ENCODE results near the gene ADK. TPM values are rescaled to one million over a fixed set of nuclear protein-coding genes. Genes with fewer than 3 reads are reported as not detected.

Gene ADK
- total RNA-seq, 3 donors from 2014 or later: 27.2 to 50.8 (median 40.0) TPM

GRCh38 chr10:74330646-74331045 lies 179.6 kb downstream of the ADK start:
- intact Hi-C loops (cut with DNase I; ENCODE audit: low total_unique reads): no loop called here
- Histone ChIP-seq H3K4me1 (no peaks in the 10 kb centered on the region), H3K4me3 (no peak overlapping the region), H3K27ac (no peak overlapping the region), H3K36me3 (no peaks in the 10 kb centered on the region), H3K27me3 (no peaks in the 10 kb centered on the region), H3K9me3 (peaks cover 0 to 8% of the 10 kb centered on the region in 2 donors)
- no peak for DNase-seq (ENCODE audit: low spot score in 2 of 2)
- TF ChIP-seq POLR2AphosphoS5 (IDR thresholded peaks at IDR 0.05) (no peak), POLR2A (IDR thresholded peaks at IDR 0.05) (no peak), CTCF (IDR thresholded peaks at IDR 0.05) (no peak)

DNA sequence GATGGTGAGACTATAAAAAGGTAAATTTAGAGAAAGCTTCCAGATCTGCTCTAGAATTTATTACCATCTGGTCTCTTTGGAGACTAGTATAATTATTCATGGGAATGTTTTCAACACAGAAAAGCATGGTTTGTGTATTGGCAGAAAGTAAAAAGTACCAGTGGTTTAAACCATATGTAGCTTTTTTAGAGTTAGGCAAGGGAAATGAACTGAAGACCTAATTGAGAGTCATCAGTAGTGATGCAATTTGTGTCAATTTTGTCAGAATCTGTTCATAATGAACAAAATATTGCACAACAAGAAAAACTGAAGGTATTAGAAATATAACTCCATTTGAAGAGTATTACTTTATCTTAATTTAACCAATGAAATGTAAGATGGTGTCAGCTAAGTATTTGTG lies 181.4 kb downstream of the ADK start:
- DNase-seq (ENCODE audit: low spot score in 2 of 2): no peak
- Histone ChIP-seq H3K27ac (no peak overlapping the region), H3K9me3 (peaks cover 0 to 8% of the 10 kb centered on the region in 2 donors), H3K36me3 (no peaks in the 10 kb centered on the region), H3K4me1 (no peaks in the 10 kb centered on the region), H3K4me3 (no peak overlapping the region), H3K27me3 (no peaks in the 10 kb centered on the region)
- intact Hi-C loops (cut with DNase I; ENCODE audit: low total_unique reads): no loop called here
- no peak for TF ChIP-seq POLR2AphosphoS5 (IDR thresholded peaks at IDR 0.05)

GRCh38 chr10:74333174-74333573 lies 182.2 kb downstream of the ADK start:
- intact Hi-C loops (cut with DNase I; ENCODE audit: low total_unique reads): no loop called here
- no peaks in the 10 kb centered on the region for H3K36me3 ChIP-seq
- DNase-seq (ENCODE audit: low spot score in 2 of 2): no peak
- H3K27ac ChIP-seq: no peak overlapping the region
- H3K9me3 ChIP-seq: peaks cover 0 to 8% of the 10 kb centered on the region in 2 donors
- TF ChIP-seq CTCF (IDR thresholded peaks at IDR 0.05) (no peak), POLR2A (IDR thresholded peaks at IDR 0.05) (no peak), POLR2AphosphoS5 (IDR thresholded peaks at IDR 0.05) (no peak)
- H3K4me1 ChIP-seq: no peaks in the 10 kb centered on the region
- no peaks in the 10 kb centered on the region for H3K27me3 ChIP-seq
- H3K4me3 ChIP-seq: no peak overlapping the region

DNA sequence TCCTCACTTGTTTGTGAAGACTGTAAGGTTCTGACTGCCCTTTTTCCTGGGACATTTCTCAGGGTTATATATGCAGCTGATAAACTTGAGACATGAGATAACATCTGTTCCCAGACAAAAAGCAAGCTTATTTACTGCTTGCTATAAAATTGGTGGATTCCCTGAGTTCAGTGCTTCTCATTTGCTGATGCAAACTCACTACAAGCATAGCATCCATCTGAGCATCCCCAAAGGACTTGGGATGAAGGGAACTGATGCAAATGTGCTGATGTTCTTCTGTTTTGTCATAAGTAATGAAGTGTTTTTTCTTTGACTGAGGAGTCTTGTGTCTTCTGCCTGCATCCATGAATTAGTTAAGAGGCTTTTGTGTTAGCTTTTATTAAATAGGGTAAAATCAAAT lies 183.2 kb downstream of the ADK start:
- no peaks in the 10 kb centered on the region for H3K27me3 ChIP-seq
- no peaks in the 10 kb centered on the region for H3K36me3 ChIP-seq
- TF ChIP-seq POLR2AphosphoS5 (IDR thresholded peaks at IDR 0.05): no peak
- TF ChIP-seq CTCF (IDR thresholded peaks at IDR 0.05): no peak
- no peak for TF ChIP-seq POLR2A (IDR thresholded peaks at IDR 0.05)
- DNase-seq (ENCODE audit: low spot score in 2 of 2): no peak
- no peak overlapping the region for H3K4me3 ChIP-seq
- peaks cover 0 to 8% of the 10 kb centered on the region in 2 donors for H3K9me3 ChIP-seq
- H3K4me1 ChIP-seq: no peaks in the 10 kb centered on the region
- no peak overlapping the region for H3K27ac ChIP-seq
- intact Hi-C loops (cut with DNase I; ENCODE audit: low total_unique reads): no loop called here

GRCh38 chr10:74335501-74335900 lies 184.5 kb downstream of the ADK start:
- intact Hi-C loops (cut with DNase I; ENCODE audit: low total_unique reads): no loop called here
- DNase-seq (ENCODE audit: low spot score in 2 of 2): no peak
- Histone ChIP-seq H3K4me3 (no peak overlapping the region), H3K4me1 (no peaks in the 10 kb centered on the region), H3K27ac (no peak overlapping the region), H3K9me3 (peaks cover 0 to 8% of the 10 kb centered on the region in 2 donors), H3K27me3 (no peaks in the 10 kb centered on the region), H3K36me3 (no peaks in the 10 kb centered on the region)
- no peak for TF ChIP-seq POLR2AphosphoS5 (IDR thresholded peaks at IDR 0.05)
- TF ChIP-seq CTCF (IDR thresholded peaks at IDR 0.05): no peak
- TF ChIP-seq POLR2A (IDR thresholded peaks at IDR 0.05): no peak

Data from breast epithelium (tissue), 4 donors.